Measurements from ENCODE around the gene CYTH4. TPM values are rescaled to one million over a fixed set of nuclear protein-coding genes. Genes with fewer than 3 reads are reported as not detected.

The CYTH4 gene
- total RNA-seq, 4 donors from 2014 or later, result 13.2 to 40.3 (median 22.1) TPM

- no peak for TF ChIP-seq CTCF (IDR thresholded peaks at IDR 0.05; ENCODE audit: low read depth)
These were observed 34.6 kb downstream of the CYTH4 start for GRCh38 chr22:37316875-37317371.

- no peak for TF ChIP-seq CTCF (IDR thresholded peaks at IDR 0.05; ENCODE audit: low read depth)
These were observed 35.4 kb downstream of the CYTH4 start for GRCh38 chr22:37317698-37318210.

- TF ChIP-seq CTCF (IDR thresholded peaks at IDR 0.05; ENCODE audit: low read depth), result no peak
These were observed 36.2 kb downstream of the CYTH4 start for GRCh38 chr22:37318364-37319109.

- no peak for TF ChIP-seq CTCF (IDR thresholded peaks at IDR 0.05; ENCODE audit: low read depth)
These were observed 37.2 kb downstream of the CYTH4 start for GRCh38 chr22:37319469-37319868.

GRCh38 chr22:37320726-37321677 is 38.7 kb downstream of the CYTH4 start:
- TF ChIP-seq CTCF (IDR thresholded peaks at IDR 0.05; ENCODE audit: low read depth), result no peak

- TF ChIP-seq CTCF (IDR thresholded peaks at IDR 0.05; ENCODE audit: low read depth), result no peak
These were observed 42.2 kb downstream of the CYTH4 start for GRCh38 chr22:37324340-37325038.

Measured in subcutaneous adipose tissue (tissue), 4 donors.